GM18505 (cell line): ENCODE data around the gene PTGR3.
A peak's percentile ranks its signal among the peaks of the same experiment; 100 is the strongest.

ENCODE experiments used
- ATAC-seq: cut with Tn5 transposase; IDR thresholded peaks from one replicate; pipeline ENCODE4 v1.9.1; 2021; ENCODE audit not compliant: unreplicated experiment
- POLR2A ChIP-seq: IDR thresholded peaks from 4 replicates; pipeline ENCODE4 v1.6.1; 2011; ENCODE audit warnings: borderline replicate concordance; ENCODE audit not compliant: insufficient read depth, insufficient read length; ENCODE audit errors: extremely low read depth

The PTGR3 gene

GRCh38 chr18:75216212-75216910 lies 7.4 kb upstream of the PTGR3 start:
- no peak for ATAC-seq
- no peak for TF ChIP-seq POLR2A

GRCh38 chr18:75215663-75216062 lies 6.7 kb upstream of the PTGR3 start:
- no peak for ATAC-seq
- no peak for TF ChIP-seq POLR2A

GRCh38 chr18:75214766-75215510 lies 6.0 kb upstream of the PTGR3 start:
- TF ChIP-seq POLR2A, result no peak
- ATAC-seq, result no peak

GRCh38 chr18:75214332-75214690 lies 5.4 kb upstream of the PTGR3 start:
- ATAC-seq, result no peak
- no peak for TF ChIP-seq POLR2A

GRCh38 chr18:75213611-75214331 lies 4.8 kb upstream of the PTGR3 start:
- no peak for ATAC-seq
- TF ChIP-seq POLR2A, result no peak

GRCh38 chr18:75212751-75213090 lies 3.8 kb upstream of the PTGR3 start:
- no peak for TF ChIP-seq POLR2A
- ATAC-seq, result no peak

GRCh38 chr18:75211953-75212750 lies 3.2 kb upstream of the PTGR3 start:
- no peak for ATAC-seq

GRCh38 chr18:75211626-75211952 lies 2.6 kb upstream of the PTGR3 start:
- no peak for TF ChIP-seq POLR2A
- no peak for ATAC-seq

More at GRCh38 chr18:75211953-75212750, 3.2 kb upstream of the PTGR3 start:
- TF ChIP-seq POLR2A, result no peak

GRCh38 chr18:75211002-75211621 lies 2.2 kb upstream of the PTGR3 start:
- ATAC-seq, result no peak
- TF ChIP-seq POLR2A, result no peak

GRCh38 chr18:75210274-75211001 lies 1.5 kb upstream of the PTGR3 start, which contains the start of gene TSHZ1:
TSS of gene TSHZ1 (plus strand) at chr18:75210797. CDS start at chr18:75211877, 1,080 bp downstream.
- peak; percentile 26 for ATAC-seq
- TF ChIP-seq POLR2A, result peak; percentile 68

- no peak for TF ChIP-seq POLR2A
- no peak for ATAC-seq
Measured at GRCh38 chr18:75209951-75210258, 966 bp upstream of the PTGR3 start.

- ATAC-seq, result no peak
- TF ChIP-seq POLR2A, result peak; percentile 61
Measured at GRCh38 chr18:75208836-75209128, 157 bp downstream of the PTGR3 start.
